Stimulated activated CD4-positive, alpha-beta T cell treated with anti-CD3 and anti-CD28 coated beads, Interleukin-15, amount 100 ng/mL, for 48 hours (primary cell): ENCODE results near the gene AOAH.
A peak's percentile ranks its signal among the peaks of the same experiment; 100 is the strongest.
"Not testable (repeated sequence)": the region's sequence is repeated elsewhere in the genome, so short reads cannot be mapped to it uniquely, and the experiment has no call there.

ENCODE experiments used
- DNase-seq, 2 donors: peaks; one replicate each; pipeline ENCODE4 v3.0.0-alpha.2; 2020; ENCODE audit warnings: low read depth in 2 of 2

The AOAH gene

DNA sequence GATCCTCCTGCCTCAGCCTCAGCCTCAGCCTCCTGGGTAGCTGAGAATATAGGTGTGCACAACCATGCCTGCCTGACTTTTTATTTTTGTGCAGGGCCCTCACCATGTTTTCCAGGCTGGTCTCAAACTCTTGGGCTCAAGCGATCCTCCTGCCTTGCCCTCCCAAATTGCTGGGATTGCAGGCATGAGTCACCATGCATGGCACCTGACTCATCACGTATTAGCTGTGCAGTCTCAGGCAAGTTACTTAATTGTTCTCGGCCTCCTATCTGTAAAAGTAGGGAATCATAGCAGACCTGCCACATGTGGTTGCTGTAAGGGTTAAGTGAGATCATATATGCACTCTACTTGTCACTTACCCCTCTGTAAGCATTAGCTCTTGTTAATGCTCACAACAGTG, 217.5 kb downstream of the AOAH start:
- no peak for DNase-seq

DNA sequence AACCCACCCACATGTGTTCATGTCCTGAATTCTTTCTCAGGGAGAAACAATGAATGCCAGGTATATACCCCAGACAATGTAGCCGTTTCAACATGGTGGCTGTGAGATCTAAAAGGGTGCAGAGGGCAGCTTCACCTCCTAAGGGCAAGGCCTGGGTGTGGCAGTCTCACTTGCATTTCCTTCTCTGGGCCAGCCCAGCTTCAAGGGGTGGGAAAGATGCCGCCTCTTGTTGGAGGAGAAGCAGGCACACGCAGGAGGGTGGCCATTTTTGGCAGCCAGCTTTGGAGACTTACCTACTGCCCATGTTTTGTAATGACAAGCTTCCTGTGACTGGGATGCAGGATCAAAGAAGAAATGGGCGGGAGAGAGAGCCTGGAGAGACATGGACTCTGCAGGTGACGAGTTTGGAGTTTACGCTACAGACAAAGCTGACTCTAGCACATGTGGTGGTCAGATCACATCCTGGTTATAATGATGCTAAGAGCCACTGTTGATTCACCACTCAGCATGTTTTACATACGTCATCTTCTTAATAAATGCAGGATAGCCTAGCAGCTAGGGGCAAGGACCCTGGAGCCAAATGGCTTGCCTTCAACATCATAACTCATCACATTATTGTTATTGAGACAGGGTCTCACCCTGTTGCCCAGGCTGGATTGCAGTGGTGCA, 218.0 kb downstream of the AOAH start:
- DNase-seq: no peak

GRCh38 chr7:36504617-36505016, 219.7 kb downstream of the AOAH start:
- DNase-seq: not testable (repeated sequence)

GRCh38 chr7:36504216-36504615, 220.1 kb downstream of the AOAH start:
- DNase-seq: not testable (repeated sequence)

DNA sequence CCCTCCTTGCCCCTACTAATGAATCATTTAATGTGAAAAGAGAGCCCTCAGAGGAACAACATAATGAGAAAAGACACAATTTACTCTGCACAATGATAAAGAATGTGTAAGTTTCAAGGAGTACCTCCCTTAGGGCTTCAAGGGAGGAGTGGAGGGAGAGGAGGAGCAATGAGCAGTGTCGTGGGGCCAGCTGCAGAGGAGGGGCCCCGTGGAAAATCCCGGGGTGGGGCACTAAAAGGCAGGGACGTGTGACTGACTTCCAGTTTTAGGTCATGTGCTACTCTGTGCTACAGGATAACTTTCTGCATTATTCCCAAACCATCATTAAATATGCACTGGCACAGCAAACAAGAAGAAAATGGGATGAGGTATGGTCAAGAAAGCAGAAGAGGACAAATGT, 226.5 kb downstream of the AOAH start:
- no peak for DNase-seq

- not testable (repeated sequence) for DNase-seq
Measured at GRCh38 chr7:36497176-36497575, 227.1 kb downstream of the AOAH start.

- DNase-seq: no peak
Measured at GRCh38 chr7:36496576-36496975, 227.7 kb downstream of the AOAH start.

DNA sequence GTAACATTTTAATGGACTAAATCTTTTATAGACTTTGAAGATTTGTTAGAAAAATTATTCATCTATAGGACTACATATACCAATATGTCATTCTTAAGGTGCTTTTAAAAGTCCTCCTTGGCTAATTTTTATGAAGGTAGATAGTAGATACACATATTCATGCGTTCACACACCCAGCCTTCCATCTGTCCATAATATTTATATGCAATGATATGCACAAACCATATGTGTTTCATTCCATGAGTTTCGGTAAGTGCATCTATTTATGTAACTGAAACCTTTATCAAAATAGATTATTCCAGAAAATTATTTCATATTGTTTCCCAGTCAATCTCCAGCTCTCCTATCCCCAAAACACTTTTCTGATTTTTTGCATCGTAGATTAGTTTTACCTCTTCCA, 233.0 kb downstream of the AOAH start:
- no peak for DNase-seq

- DNase-seq: no peak
Measured at GRCh38 chr7:36490419-36490830, 233.9 kb downstream of the AOAH start.

DNA sequence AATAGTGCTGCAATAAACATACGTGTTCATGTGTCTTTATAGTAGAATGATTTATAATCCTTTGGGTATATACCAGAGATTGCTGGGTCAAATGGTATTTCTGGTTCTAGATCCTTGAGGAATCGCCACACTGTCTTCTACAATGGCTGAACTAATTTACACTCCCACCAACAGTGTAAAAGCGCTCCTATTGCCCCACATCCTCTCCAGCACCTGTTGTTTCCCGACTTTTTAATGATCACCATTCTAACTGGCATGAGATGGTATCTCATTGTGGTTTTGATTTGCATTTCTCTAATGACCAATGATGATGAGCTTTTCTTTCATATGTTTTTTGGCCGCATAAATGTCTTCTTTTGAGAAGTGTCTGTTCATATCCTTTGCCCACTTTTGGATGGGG, 235.6 kb downstream of the AOAH start:
- DNase-seq: not testable (repeated sequence)

GRCh38 chr7:36487756-36488336, 236.4 kb downstream of the AOAH start:
- DNase-seq: peak in 1 of 2 donors; percentile 19

GRCh38 chr7:36486336-36486735, 238.0 kb downstream of the AOAH start:
- DNase-seq: no peak

- no peak for DNase-seq
Measured at GRCh38 chr7:36484265-36484664, 240.0 kb downstream of the AOAH start.

DNA sequence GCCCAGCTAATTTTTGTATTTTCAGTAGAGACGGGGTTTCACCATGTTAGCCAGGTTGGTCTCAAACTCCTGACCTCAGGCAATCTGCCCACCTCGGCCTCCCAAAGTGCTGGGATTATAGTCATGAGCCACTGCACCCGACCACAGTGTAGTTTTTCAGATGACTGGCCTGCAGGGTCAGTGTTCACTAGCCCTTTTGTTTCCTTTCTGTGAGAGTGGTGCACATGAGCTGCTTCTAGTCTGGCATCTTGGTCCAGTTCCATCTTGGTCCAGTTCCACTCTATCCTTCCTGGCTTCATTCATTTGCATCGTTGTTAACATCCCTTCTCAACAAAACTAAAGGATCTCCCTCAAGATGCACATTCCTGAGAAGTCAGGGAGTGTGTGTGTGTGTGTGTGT, 240.4 kb downstream of the AOAH start:
- not testable (repeated sequence) for DNase-seq

GRCh38 chr7:36478745-36479144, 245.5 kb downstream of the AOAH start:
- DNase-seq: no peak

DNA sequence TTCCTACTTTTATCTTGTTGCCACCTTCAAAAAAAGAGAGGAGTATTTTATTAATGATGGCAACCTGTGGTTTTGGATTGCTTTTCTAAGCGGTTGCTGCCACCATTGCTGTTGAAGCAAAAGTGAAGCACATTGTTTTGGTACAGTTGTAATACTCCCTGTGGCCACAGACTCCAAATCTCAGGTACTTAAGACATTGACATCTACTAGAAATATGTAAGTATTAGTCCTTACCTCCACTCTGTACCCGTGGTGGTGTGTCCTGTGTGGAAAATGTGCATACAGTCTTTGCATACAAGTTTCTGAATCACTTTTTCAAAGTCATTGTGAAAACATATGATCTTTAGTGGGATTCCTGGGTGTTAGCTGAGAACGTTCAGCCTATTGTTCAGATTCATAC, 248.9 kb downstream of the AOAH start:
- DNase-seq: peak; percentile 19 to 24

DNA sequence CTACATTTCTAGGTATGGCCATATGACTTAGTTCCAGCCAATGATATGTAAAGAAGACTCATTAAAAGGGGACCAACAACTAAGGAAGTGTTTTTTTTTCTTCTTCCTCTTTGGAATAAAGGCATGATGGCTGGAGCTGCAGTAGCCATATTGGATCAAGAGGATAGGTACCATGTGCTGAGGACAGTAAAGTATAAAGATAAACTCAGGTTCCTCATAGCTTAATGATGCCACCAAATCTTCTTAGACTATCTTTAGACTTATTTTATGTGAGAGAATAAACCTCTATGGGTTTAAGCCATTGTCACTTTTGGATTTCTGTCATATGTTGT, 249.3 kb downstream of the AOAH start:
- DNase-seq: no peak

DNA sequence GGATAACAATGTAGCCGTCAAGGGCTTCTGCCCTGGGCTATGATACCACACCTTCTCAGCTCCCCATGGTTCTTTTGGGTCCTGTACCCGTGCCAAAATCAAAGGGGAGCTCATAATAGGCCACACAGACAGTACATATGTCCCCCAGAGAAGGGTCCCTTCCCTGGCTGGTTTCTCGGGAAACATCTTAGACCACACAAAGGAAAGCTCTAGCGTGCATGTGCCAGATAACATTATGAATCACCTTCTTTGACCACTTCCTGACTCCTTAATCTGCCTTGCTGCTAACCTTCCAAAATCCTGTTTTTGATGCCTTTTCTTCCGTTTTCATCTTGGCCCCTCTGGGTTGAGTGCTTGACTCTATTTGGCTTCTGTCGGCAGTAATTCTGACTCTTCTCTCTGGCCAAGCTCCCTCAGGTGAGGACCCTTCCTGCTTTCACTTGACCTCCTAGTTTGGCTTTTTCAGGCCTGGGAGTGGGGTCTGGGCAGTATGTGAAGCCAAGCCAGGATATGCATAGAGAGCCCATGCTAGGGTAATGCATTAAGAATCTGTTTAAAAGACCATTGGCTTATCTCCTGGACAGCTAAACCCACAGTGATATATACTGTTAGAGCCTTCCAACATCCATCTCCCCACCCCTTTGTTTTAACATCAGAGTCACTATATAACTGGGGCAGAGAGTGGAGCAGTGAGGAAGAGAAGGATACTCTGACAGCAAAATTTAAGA, 249.8 kb downstream of the AOAH start:
- no peak for DNase-seq

DNA sequence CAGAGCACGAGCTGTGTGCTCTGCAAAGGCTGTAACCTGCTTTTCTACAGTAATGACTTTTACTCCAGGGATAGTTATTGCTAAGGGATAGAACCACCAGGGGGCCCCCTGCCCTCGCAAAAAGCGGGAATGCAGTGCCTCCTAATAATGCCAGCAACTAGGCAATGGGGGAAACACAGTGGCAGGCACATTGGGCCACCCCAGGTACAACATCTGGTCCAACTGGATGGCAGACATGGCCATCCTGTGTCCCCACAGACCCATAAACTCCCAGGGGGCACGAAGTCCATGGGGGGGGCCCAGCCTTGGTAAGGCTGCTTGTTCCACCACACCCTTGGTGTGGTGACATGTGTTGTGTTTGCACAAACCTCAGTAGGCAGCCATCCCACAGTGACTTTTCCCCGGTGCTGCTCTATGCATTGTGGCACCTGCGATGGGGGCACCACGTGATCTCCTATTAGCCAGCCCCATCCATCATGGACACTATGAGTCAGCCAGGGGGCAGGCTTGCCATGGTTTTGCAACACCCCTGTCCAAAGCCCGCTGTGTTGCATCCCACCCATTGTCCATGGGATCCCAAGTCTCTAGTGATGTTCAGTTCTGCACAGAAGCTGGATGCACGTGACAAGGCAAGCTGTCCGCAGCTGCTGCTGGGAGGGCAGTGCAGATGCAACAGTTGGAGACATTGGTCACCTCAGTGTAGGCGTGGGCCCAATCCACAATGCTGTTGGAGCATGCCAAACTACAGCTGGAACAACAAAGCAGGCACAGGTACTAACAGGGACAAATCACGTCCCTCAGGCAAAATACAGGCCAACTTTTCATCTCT, 250.6 kb downstream of the AOAH start:
- peak; percentile 11 to 19 for DNase-seq

GRCh38 chr7:36472141-36472729, 252.1 kb downstream of the AOAH start:
- DNase-seq: no peak

- no peak for DNase-seq
Measured at GRCh38 chr7:36469236-36469635, 255.1 kb downstream of the AOAH start.
